ENCODE measurements around the gene GSG1. TPM values are rescaled to one million over a fixed set of nuclear protein-coding genes. Genes with fewer than 3 reads are reported as not detected.
"Not testable (repeated sequence)": the region's sequence is repeated elsewhere in the genome, so short reads cannot be mapped to it uniquely, and the experiment has no call there.

Gene GSG1
- total RNA-seq, 2 experiments from 2014 or later, result not detected

- no peak for DNase-seq
- peaks cover 27% of the 10 kb centered on the region for H3K27me3 Mint-ChIP-seq
- ChIA-PET POLR2A (no interaction called here), CTCF (interaction anchor here (0.8 to 1.2 kb wide), 2 partner anchors 11 to 173 kb away, joined by 3 to 5 read pairs; no protein-coding TSS in a partner anchor)
- no peak overlapping the region for H3K27ac Mint-ChIP-seq
- no peaks in the 10 kb centered on the region for H3K9me3 Mint-ChIP-seq
- no peak overlapping the region for H3K4me3 Mint-ChIP-seq
- H3K4me1 Mint-ChIP-seq, result peaks cover 5% of the 10 kb centered on the region
- H3K36me3 Mint-ChIP-seq (ENCODE audit: low read depth), result no peaks in the 10 kb centered on the region
Observed at GRCh38 chr12:13039328-13039956, 64.0 kb downstream of the GSG1 start.

DNA sequence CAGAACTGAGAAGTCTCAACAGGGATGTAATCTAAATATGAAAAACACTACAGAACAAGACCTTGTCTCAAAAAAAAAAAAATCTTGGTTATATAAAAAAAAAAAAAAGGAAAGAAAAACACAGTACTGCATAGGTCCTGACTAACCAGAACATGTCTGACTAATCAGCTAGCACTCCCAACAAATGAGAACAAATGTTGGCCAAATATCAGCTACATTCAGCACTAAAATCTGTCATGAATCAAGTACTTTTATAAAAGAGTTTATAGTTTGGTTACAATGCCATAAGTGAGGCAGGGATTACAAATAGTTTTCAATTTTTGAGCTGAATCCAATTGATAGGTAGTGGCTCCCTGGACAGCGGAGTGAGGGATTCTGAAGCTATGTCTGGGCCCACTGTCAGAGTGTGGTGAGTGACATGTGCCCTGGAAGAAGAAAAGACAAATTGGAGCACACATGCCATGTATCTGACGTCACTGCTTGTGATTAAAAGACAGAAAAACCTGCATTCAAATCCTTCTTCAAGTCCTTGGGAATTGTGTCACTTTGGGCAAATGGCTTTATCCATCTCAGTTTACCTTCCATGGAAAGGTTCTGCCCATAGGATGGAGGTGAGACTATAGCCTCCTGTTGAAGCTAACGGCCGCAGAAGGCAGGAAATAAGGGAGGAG, 64.8 kb downstream of the GSG1 start:
- ChIA-PET CTCF (interaction anchor here (0.6 to 1.2 kb wide), 3 partner anchors 64 to 174 kb away, joined by 3 to 5 read pairs (median 3); no protein-coding TSS in a partner anchor), POLR2A (no interaction called here)
- no peak overlapping the region for H3K27ac Mint-ChIP-seq
- peaks cover 30% of the 10 kb centered on the region for H3K27me3 Mint-ChIP-seq
- DNase-seq, result no peak
- H3K4me1 Mint-ChIP-seq, result no peaks in the 10 kb centered on the region
- no peaks in the 10 kb centered on the region for H3K36me3 Mint-ChIP-seq (ENCODE audit: low read depth)
- no peaks in the 10 kb centered on the region for H3K9me3 Mint-ChIP-seq
- no peak overlapping the region for H3K4me3 Mint-ChIP-seq

- Mint-ChIP-seq H3K4me1 (no peaks in the 10 kb centered on the region), H3K4me3 (no peak overlapping the region), H3K36me3 (ENCODE audit: low read depth) (no peaks in the 10 kb centered on the region), H3K27ac (no peak overlapping the region), H3K27me3 (peaks cover 20% of the 10 kb centered on the region), H3K9me3 (no peaks in the 10 kb centered on the region)
- no peak for DNase-seq
- POLR2A ChIA-PET, result no interaction called here
- CTCF ChIA-PET, result no interaction called here
Observed at GRCh38 chr12:13036881-13037280, 66.6 kb downstream of the GSG1 start.

GRCh38 chr12:13035335-13035734, 68.1 kb downstream of the GSG1 start:
- H3K27me3 Mint-ChIP-seq, result peaks cover 17% of the 10 kb centered on the region
- H3K4me3 Mint-ChIP-seq; DNase-seq; CTCF ChIA-PET; H3K36me3 Mint-ChIP-seq (ENCODE audit: low read depth); H3K9me3 Mint-ChIP-seq; H3K4me1 Mint-ChIP-seq; POLR2A ChIA-PET; H3K27ac Mint-ChIP-seq: not testable (repeated sequence)

Other genes starting within 250 kb of the GSG1 start
- under 1 TPM; 0.08 to 0.15 TPM for gene GPRC5A, start 212.1 kb downstream of the GSG1 start, total RNA-seq
- under 1 TPM; 0.22 to 0.67 TPM for gene GPRC5D, start 151.5 kb downstream of the GSG1 start, total RNA-seq
- 10 to 100 TPM; 19.6 to 21.2 TPM for gene HEBP1, start 103.4 kb downstream of the GSG1 start, total RNA-seq
- 1 to 10 TPM; 3.9 to 4.4 TPM for gene FAM234B, start 59.3 kb downstream of the GSG1 start, total RNA-seq
- gene EMP1, start 93.1 kb upstream of the GSG1 start, total RNA-seq, result 10 to 100 TPM; 35.0 to 36.1 TPM